Body of pancreas (tissue), 4 donors: ENCODE results near the gene TTC7B. TPM values are rescaled to one million over a fixed set of nuclear protein-coding genes. Genes with fewer than 3 reads are reported as not detected.

Source experiments
- ATAC-seq: fragments of 150-250 bp; one replicate; pipeline ENCODE4 v1.9.1; 2016
- DNase-seq, 4 donors: peaks; one replicate each; pipeline ENCODE4 v3.0.0-alpha.2; 2019
- H3K27ac ChIP-seq, 4 donors: fragments of 200-600 bp; sonication (generic); 1 replicate in 3 of 4; 2 replicates in 1 of 4; pipeline versions ENCODE4 v1.5.1 to v1.6.1; 2016 to 2019; ENCODE audit warnings: mild to moderate bottlenecking in 1 of 4, mixed read lengths in 1 of 4, moderate library complexity in 1 of 4
- H3K27me3 ChIP-seq, 2 donors: fragments of 200-600 bp; sonication (generic); one replicate each; pipeline ENCODE4 v1.6.0; 2016; ENCODE audit warnings: mild to moderate bottlenecking in 1 of 2
- H3K36me3 ChIP-seq, 2 donors: fragments of 200-600 bp; sonication (generic); replicated peaks in 1 of 2; 2 replicates each; pipeline ENCODE4 v1.5.1; 2016; ENCODE audit warnings: low read depth in 2 of 2; ENCODE audit not compliant: insufficient read depth in 1 of 2
- H3K4me1 ChIP-seq: fragments of 200-600 bp; sonication (generic); one replicate; pipeline ENCODE4 v1.6.0; 2016
- H3K4me3 ChIP-seq, 2 donors: fragments of 200-600 bp; sonication (generic); 1 replicate in 1 of 2; 2 replicates in 1 of 2; pipeline ENCODE4 v1.5.1; 2016 to 2019
- H3K9me3 ChIP-seq, 3 donors: fragments of 200-600 bp; sonication (generic); 1 replicate in 2 of 3; 2 replicates in 1 of 3; pipeline ENCODE4 v1.5.1; 2016
- CTCF ChIP-seq, 7 experiments: fragments of 450-650 bp in 4 of 7; fragments of 200-600 bp in 3 of 7; sonication (generic) in 3 of 7; IDR thresholded peaks; one replicate each; pipeline ENCODE4 v1.5.1; 2016 to 2019; ENCODE audit warnings: antibody characterized with exemption in 7 of 7
- POLR2A ChIP-seq, 3 donors: fragments of 450-650 bp; IDR thresholded peaks; one replicate each; pipeline ENCODE4 v1.6.1; 2016; ENCODE audit warnings: antibody characterized with exemption in 3 of 3, mild to moderate bottlenecking in 2 of 3
- WGBS, 2 donors: methylation state at CpG; one replicate each; pipeline ENCODE4 v1.1.5; 2017; 5-methylcytosine and 5-hydroxymethylcytosine counted together
- intact Hi-C: fragments of 100-400 bp; cut with DNase I; formaldehyde crosslinking; loops from one replicate; pipeline ENCODE4 v1.15.1; 2023
- total RNA-seq, 2 donors: library from RNA; depleted of rRNA; stranded (reverse); fragments of >200 nt; gene quantifications; one replicate each; pipeline ENCODE4 v1.1.0, GENCODE V29; 2016

The TTC7B gene
- total RNA-seq, 2 donors from 2014 or later: 15.3 to 44.2 TPM

- WGBS, 2 donors: 75 to 80% methylated on average over 11 to 12 of the region's 12 CpGs
- ATAC-seq: no peak
- intact Hi-C loops: no loop called here
- H3K36me3 ChIP-seq: no peaks in the 10 kb centered on the region
- no peaks in the 10 kb centered on the region for H3K9me3 ChIP-seq
- H3K4me3 ChIP-seq: no peak overlapping the region
- H3K27ac ChIP-seq: no peak overlapping the region
- no peak for TF ChIP-seq CTCF (IDR thresholded peaks at IDR 0.05)
- TF ChIP-seq POLR2A (IDR thresholded peaks at IDR 0.05): no peak
- H3K27me3 ChIP-seq: no peaks in the 10 kb centered on the region
- DNase-seq: no peak
- peaks cover 7% of the 10 kb centered on the region for H3K4me1 ChIP-seq
Measured at GRCh38 chr14:90695997-90696660, 120.1 kb downstream of the TTC7B start.

GRCh38 chr14:90693413-90693812 is 122.8 kb downstream of the TTC7B start:
- Histone ChIP-seq H3K36me3 (no peaks in the 10 kb centered on the region), H3K27ac (no peak overlapping the region), H3K4me3 (no peak overlapping the region), H3K4me1 (peaks cover 7% of the 10 kb centered on the region), H3K27me3 (no peaks in the 10 kb centered on the region), H3K9me3 (no peaks in the 10 kb centered on the region)
- TF ChIP-seq POLR2A (IDR thresholded peaks at IDR 0.05) (no peak), CTCF (IDR thresholded peaks at IDR 0.05) (no peak)
- DNase-seq (no peak), ATAC-seq (no peak)
- intact Hi-C loops: no loop called here
- WGBS, 2 donors: 79 to 84% methylated on average over 3 of the region's 3 CpGs

GRCh38 chr14:90692826-90693225 is 123.4 kb downstream of the TTC7B start:
- H3K36me3 ChIP-seq: no peaks in the 10 kb centered on the region
- H3K27me3 ChIP-seq: no peaks in the 10 kb centered on the region
- no peak for TF ChIP-seq POLR2A (IDR thresholded peaks at IDR 0.05)
- TF ChIP-seq CTCF (IDR thresholded peaks at IDR 0.05): no peak
- ATAC-seq (no peak), DNase-seq (no peak)
- H3K4me3 ChIP-seq: no peak overlapping the region
- intact Hi-C loops: no loop called here
- H3K4me1 ChIP-seq: peaks cover 6% of the 10 kb centered on the region
- no peak overlapping the region for H3K27ac ChIP-seq
- WGBS, 2 donors: 76 to 83% methylated on average over 1 of the region's 1 CpG
- H3K9me3 ChIP-seq: no peaks in the 10 kb centered on the region

- Histone ChIP-seq H3K27me3 (no peaks in the 10 kb centered on the region), H3K4me1 (no peaks in the 10 kb centered on the region), H3K4me3 (no peak overlapping the region), H3K36me3 (no peaks in the 10 kb centered on the region), H3K27ac (no peak overlapping the region), H3K9me3 (no peaks in the 10 kb centered on the region)
- TF ChIP-seq POLR2A (IDR thresholded peaks at IDR 0.05) (no peak), CTCF (IDR thresholded peaks at IDR 0.05) (no peak)
- ATAC-seq (no peak), DNase-seq (no peak)
- WGBS, 2 donors: 56 to 63% methylated on average over 2 of the region's 2 CpGs
- intact Hi-C loops: no loop called here
Measured at GRCh38 chr14:90692061-90692460, 124.2 kb downstream of the TTC7B start.

- DNase-seq (no peak), ATAC-seq (no peak)
- intact Hi-C loops: no loop called here
- Histone ChIP-seq H3K4me3 (no peak overlapping the region), H3K36me3 (no peaks in the 10 kb centered on the region), H3K27me3 (no peaks in the 10 kb centered on the region), H3K27ac (no peak overlapping the region), H3K4me1 (no peaks in the 10 kb centered on the region), H3K9me3 (no peaks in the 10 kb centered on the region)
- 98 to 100% methylated on average over 2 of the region's 2 CpGs for WGBS, 2 donors
- no peak for TF ChIP-seq CTCF (IDR thresholded peaks at IDR 0.05)
- no peak for TF ChIP-seq POLR2A (IDR thresholded peaks at IDR 0.05)
Measured at GRCh38 chr14:90691627-90692026, 124.6 kb downstream of the TTC7B start.
